DMS79 (cell line): ENCODE measurements around the gene PIK3R2.
"Not testable (repeated sequence)": the region's sequence is repeated elsewhere in the genome, so short reads cannot be mapped to it uniquely, and the experiment has no call there.

ENCODE experiments used
- DNase-seq: peaks from one replicate; lab custom pipeline; 2025; lab: John Stamatoyannopoulos, UW

The PIK3R2 gene

GRCh38 chr19:18152817-18153555, at the start of gene PIK3R2:
Gene PIK3R2 (plus strand): TSS chr19:18153163. CDS start chr19:18155880, 2,717 bp downstream.
- peak; percentile 96 for DNase-seq

DNA sequence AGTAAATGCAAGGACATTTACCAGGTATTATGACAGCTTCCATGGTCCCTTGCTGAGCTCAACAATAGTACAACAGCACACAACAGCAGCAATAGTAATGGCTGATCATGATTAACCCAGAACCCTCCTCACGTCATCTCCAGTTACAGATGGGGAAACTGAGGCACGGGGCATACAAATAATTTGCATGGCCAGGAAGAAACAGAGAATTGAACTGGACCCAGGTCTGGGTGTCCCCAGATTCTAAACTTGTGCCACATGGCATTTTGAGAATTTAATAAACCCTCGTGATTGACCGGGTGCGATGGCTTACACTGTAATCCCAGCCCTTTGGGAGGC, 48.2 kb upstream of the PIK3R2 start:
- DNase-seq = no peak

DNA sequence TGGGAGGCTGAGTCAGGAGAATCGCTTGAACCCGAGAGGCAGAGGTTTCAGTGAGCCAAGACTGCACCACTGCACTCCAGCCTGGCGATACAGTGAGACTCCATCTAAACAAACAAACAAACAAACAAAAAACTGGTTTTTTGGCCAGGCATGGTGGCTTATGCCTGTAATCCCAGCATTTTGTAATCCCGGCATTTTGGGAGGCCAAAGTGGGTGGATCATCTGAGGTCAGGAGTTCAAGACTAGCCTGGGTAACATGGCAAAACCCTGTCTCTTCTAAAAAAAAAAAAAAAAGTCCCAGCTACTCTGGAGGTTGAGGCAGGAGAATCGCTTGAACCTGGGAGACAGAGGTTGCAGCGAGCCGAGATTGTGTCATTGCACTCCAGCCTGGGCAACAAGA, 47.7 kb upstream of the PIK3R2 start:
- not testable (repeated sequence) for DNase-seq

DNA sequence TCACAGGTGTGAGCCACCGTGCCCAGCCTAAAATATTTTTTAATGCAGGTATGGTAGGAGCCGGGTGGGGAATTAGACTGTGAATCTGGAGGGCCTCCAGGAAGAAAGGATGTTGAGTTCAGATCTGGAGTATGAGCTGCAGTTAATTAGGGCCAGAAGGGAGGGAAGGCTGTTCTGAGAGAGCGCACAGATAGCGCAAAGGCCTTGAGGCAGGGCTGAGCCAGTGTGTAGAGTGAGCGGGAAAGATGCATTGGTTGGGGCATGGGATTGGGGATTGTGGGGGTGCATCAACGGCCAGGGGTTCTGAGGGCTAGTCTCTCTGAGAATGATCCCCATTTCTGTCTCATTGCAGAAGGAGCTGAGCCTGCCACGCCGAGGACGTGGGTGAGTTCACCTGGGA, 45.7 kb upstream of the PIK3R2 start:
- no peak for DNase-seq

GRCh38 chr19:18108897-18109296, 44.1 kb upstream of the PIK3R2 start:
- no peak for DNase-seq

DNA sequence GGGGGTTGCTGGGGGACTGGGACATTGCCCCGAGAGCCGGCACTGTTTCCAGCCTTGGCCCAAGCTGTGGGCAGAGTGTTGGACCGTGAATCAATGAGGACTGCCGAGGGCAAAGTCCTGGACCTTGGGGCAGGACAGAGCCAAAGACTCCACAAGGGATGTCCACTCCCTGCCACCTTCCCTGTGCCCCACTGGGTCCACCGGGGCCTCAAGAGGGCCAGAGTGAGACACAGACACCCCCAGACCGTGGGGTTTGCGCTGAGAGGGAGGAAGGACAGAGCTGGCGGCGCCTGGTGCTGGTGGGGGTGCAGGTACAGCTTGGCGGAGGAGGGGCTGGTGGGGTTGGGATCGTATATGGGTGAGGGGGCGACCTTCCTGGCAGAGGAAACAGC, 43.6 kb upstream of the PIK3R2 start:
- no peak for DNase-seq

GRCh38 chr19:18109733-18110608, 43.0 kb upstream of the PIK3R2 start:
- DNase-seq = no peak

GRCh38 chr19:18110609-18111232, 42.2 kb upstream of the PIK3R2 start:
- no peak for DNase-seq

- peak; percentile 39 for DNase-seq
These were observed 39.9 kb upstream of the PIK3R2 start for GRCh38 chr19:18112989-18113478.

GRCh38 chr19:18113827-18114226, 39.1 kb upstream of the PIK3R2 start:
- DNase-seq = no peak

GRCh38 chr19:18114483-18114882, 38.5 kb upstream of the PIK3R2 start:
- DNase-seq = no peak

DNA sequence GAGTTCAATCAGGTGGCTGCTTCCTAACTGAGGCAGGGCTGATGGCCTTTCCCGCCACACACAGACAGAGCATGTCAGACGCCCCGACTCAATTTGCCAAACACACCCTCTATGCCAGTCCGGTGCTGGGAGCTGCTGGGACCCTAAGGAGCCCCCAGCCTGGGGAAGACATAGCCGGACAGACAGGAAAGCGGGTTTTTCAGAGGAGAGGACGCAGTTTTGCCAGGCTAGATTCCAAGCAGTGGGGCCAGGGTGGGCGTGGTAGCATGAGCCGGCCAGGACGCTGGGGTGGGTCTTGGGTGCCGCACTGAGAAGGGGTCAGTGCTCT, 35.6 kb upstream of the PIK3R2 start:
- DNase-seq = no peak

DNA sequence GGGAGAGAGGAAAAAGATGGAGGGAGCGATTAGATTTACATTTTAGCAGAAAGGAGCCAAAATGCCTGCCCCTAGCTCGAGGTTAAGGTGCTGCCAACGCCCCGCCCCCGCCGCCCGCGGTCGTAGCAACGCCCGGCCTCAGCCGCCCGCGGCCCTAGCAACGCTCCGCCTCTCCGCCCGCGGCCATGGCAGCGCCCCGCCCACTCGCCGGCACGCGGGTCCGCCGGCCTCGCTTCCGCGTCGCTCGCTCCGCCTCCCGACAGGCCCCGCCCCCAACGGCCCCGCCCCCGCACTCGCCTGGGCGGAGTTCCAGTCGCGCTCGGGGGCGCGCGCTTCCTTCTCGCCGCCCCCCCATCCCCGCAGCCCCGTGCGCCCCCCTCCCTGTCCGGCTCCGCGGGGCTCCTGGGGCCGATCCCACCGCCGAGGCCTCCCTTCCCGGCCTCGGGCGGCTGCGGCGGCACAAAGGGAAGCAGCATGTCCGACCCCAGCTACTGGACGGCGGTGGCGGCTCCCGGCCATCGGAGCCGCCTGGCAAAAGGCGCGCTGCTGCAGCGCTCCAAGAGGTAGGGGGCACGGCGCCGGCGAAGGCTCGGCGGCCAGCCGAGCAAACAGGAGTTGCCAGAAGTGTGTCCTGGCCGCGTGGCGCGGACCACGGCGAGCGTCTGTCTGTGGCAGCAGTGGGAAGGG, 35.1 kb upstream of the PIK3R2 start:
- peak; percentile 38 for DNase-seq

DNA sequence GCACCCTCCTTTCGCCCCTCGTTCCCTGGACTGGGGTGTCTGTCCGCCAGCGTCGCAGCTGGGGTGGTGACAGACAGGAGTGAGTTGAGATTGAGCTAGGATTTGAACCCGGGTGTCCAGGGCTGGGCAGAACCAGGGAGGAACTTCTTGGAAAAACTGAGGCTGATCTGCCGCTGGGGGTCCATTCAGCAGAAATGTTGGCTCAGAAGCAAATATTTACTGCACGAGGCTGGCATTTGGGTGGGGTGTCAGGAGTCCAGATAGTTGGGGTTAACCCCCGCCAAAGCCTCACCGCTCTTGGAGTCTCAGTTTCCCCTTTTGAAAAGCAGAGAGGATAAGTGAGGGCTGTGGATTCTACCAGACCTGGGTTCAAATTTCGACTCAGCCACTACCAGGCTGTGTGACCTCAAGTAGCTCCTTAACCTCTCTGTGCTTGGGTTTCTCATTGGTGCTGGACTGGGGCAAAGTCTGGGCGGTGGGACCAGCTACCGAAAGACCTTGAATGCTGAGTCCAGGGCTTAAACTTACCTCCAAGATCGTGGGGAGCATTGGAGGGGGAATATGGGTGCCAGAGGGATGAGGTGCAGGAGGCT, 34.4 kb upstream of the PIK3R2 start:
- no peak for DNase-seq

GRCh38 chr19:18119013-18119716, 33.8 kb upstream of the PIK3R2 start:
- DNase-seq = no peak

DNA sequence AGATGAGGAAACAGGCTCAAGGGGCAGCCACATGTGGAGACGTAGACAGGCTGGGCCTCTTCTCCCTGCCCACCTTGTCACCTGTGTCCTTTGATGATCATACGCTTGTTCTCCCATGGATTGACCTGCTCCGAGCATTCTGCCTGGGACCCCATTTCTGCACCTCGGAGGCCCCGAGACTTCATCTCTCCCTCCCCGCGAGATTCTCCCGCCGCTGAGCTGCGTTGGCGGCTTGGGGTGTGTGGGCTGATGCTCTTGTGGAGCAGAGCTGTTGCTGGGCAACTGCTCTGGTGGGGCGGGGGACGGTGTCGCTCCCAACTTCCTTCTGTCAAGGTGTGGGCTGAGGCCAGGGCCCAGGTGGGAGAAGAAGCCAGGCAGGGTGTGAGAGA, 33.3 kb upstream of the PIK3R2 start:
- no peak for DNase-seq

DNA sequence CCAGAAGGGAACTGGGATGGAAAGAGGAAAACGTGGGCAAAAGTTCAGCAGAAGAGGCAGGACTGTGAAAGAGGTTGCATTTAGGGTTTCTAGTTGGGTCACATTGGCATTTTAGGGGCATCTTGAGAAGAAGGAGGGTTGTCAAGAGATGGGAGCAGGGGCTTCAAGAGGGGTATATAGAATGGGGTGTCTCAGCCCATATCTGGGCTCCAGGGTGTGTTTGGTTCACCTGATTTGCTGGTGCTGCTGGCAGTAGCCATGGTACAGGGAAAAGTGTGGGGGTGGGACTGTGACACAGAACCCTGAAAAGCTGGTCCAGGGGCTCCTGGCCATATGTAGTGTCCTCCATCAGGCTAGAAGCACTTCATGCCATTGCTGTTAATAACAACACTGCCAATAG, 32.8 kb upstream of the PIK3R2 start:
- DNase-seq = no peak

DNA sequence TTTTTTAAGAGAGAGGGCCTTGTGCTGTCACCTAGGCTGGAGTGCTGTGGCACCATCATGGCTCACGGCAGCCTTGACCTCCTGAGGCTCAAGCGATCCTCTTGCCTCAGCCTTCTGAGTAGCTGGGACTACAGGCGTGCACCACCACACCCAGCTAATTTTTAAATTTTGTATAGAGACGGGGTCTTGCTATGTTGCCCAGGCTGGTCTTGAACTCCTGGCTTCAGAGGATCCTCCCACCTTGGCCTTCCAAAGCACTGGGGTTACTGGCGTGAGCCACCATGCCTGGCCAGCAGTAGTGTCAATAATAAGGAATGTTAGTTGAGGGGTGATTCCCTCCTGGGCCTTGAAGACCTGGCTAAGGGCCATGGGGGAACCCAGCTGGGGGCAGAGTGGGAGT, 31.8 kb upstream of the PIK3R2 start:
- DNase-seq = no peak

- no peak for DNase-seq
These were observed 30.5 kb upstream of the PIK3R2 start for GRCh38 chr19:18122424-18122823.

- DNase-seq = no peak
These were observed 29.8 kb upstream of the PIK3R2 start for GRCh38 chr19:18122860-18123795.
